HFFc6 (cell line): Measurements from ENCODE around the gene ARHGEF17. TPM values are rescaled to one million over a fixed set of nuclear protein-coding genes. Genes with fewer than 3 reads are reported as not detected.

ENCODE experiments used
- DNase-seq: peaks from one replicate; pipeline ENCODE4 v3.0.0-alpha.2; 2018
- H3K27ac Mint-ChIP-seq: 2 replicates; pipeline ENCODE4 v1.8.0; 2020; ENCODE audit warnings: mild to moderate bottlenecking, mixed read lengths
- H3K27me3 Mint-ChIP-seq: 2 replicates; pipeline ENCODE4 v1.8.0; 2021; ENCODE audit warnings: mild to moderate bottlenecking, moderate library complexity, mixed read lengths; ENCODE audit not compliant: insufficient read depth
- H3K36me3 Mint-ChIP-seq: 2 replicates; pipeline ENCODE4 v1.8.0; 2021; ENCODE audit warnings: low read depth, mixed read lengths
- H3K4me1 Mint-ChIP-seq: 2 replicates; pipeline ENCODE4 v1.8.0; 2020; ENCODE audit warnings: low read depth, mixed read lengths
- H3K4me3 Mint-ChIP-seq: 2 replicates; pipeline ENCODE4 v1.8.0; 2020; ENCODE audit warnings: mild to moderate bottlenecking, moderate library complexity, mixed read lengths
- H3K9me3 Mint-ChIP-seq: 2 replicates; pipeline ENCODE4 v1.8.0; 2020; ENCODE audit warnings: mild to moderate bottlenecking, mixed read lengths
- CTCF ChIP-seq: fragments of 200-600 bp; sonication (generic); IDR thresholded peaks from 2 replicates; pipeline ENCODE4 v1.5.0; 2021; ENCODE audit warnings: antibody characterized with exemption, mild to moderate bottlenecking
- total RNA-seq, 6 experiments: library from RNA; stranded (reverse); fragmentation: NEBNext Ultra II Directional; extraction: Animal tissue kit (Norgen Biotek cat#: 25700); gene quantifications; 2 replicates in 1 of 6; 3 replicates in 5 of 6; pipeline ENCODE4 v1.2.3, GENCODE V29; 2021

The ARHGEF17 gene
- total RNA-seq, 6 experiments from 2014 or later = 84.6 to 112 (median 92.1) TPM

GRCh38 chr11:73399159-73399590 is 91.1 kb downstream of the ARHGEF17 start:
- H3K4me1 Mint-ChIP-seq = peaks cover 22% of the 10 kb centered on the region
- no peak for TF ChIP-seq CTCF
- H3K27ac Mint-ChIP-seq = peak overlapping the region; percentile 47
- H3K9me3 Mint-ChIP-seq = no peaks in the 10 kb centered on the region
- no peak overlapping the region for H3K4me3 Mint-ChIP-seq
- H3K36me3 Mint-ChIP-seq = no peaks in the 10 kb centered on the region
- no peak for DNase-seq
- H3K27me3 Mint-ChIP-seq = peaks cover 10% of the 10 kb centered on the region

- Mint-ChIP-seq H3K36me3 (no peaks in the 10 kb centered on the region), H3K27ac (peak overlapping the region; percentile 47), H3K9me3 (no peaks in the 10 kb centered on the region), H3K4me1 (peaks cover 22% of the 10 kb centered on the region), H3K4me3 (no peak overlapping the region), H3K27me3 (peaks cover 10% of the 10 kb centered on the region)
- no peak for DNase-seq
- no peak for TF ChIP-seq CTCF
These were observed 91.6 kb downstream of the ARHGEF17 start for GRCh38 chr11:73399636-73400035.

DNA sequence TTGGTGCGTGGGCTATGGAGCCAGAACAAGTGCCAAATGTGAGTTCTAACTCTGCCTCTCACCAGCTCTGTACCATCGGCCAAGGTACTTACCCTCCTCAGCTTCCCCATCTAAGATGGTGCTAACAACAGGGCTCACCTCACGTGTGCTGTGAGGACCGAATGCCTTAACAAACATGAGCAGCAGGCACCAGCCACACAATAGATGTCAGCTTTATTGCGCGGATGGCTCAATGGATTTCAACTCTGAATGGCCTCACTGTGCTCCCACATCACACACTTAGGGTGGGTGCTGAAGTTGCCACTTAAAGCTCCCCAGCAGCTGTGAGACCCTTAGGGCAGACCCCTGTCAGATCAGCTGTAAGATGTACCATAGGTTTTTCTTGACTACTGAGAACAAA is 92.2 kb downstream of the ARHGEF17 start:
- no peak for DNase-seq
- no peak overlapping the region for H3K4me3 Mint-ChIP-seq
- TF ChIP-seq CTCF = no peak
- no peaks in the 10 kb centered on the region for H3K9me3 Mint-ChIP-seq
- no peaks in the 10 kb centered on the region; the same call in 1 of the 2 replicates for H3K36me3 Mint-ChIP-seq
- H3K27me3 Mint-ChIP-seq = peaks cover 10% of the 10 kb centered on the region
- peaks cover 22% of the 10 kb centered on the region for H3K4me1 Mint-ChIP-seq
- H3K27ac Mint-ChIP-seq = 0 out of 2 replicates have a peak overlapping the region, but pooled peaks have one; percentile 8

- Mint-ChIP-seq H3K4me1 (peaks cover 22% of the 10 kb centered on the region), H3K27me3 (peaks cover 9% of the 10 kb centered on the region), H3K9me3 (no peaks in the 10 kb centered on the region), H3K4me3 (no peak overlapping the region), H3K36me3 (no peaks in the 10 kb centered on the region; the same call in 1 of the 2 replicates), H3K27ac (0 out of 2 replicates have a peak overlapping the region, but pooled peaks have one; percentile 3)
- no peak for TF ChIP-seq CTCF
- no peak for DNase-seq
These were observed 93.3 kb downstream of the ARHGEF17 start for GRCh38 chr11:73401217-73401923.

GRCh38 chr11:73401924-73402833 is 94.1 kb downstream of the ARHGEF17 start:
- no peak for TF ChIP-seq CTCF
- H3K27me3 Mint-ChIP-seq = peaks cover 7% of the 10 kb centered on the region
- DNase-seq = no peak
- H3K4me1 Mint-ChIP-seq = peaks cover 22% of the 10 kb centered on the region
- no peaks in the 10 kb centered on the region for H3K9me3 Mint-ChIP-seq
- H3K27ac Mint-ChIP-seq = peak overlapping the region; percentile 37; the same call in 1 of the 2 replicates
- no peaks in the 10 kb centered on the region; the same call in 1 of the 2 replicates for H3K36me3 Mint-ChIP-seq
- no peak overlapping the region for H3K4me3 Mint-ChIP-seq
